GM18861 (cell line): ENCODE data around the gene LNX1.
"Not testable (repeated sequence)": the region's sequence is repeated elsewhere in the genome, so short reads cannot be mapped to it uniquely, and the experiment has no call there.

Experiments
- ATAC-seq: cut with Tn5 transposase; IDR thresholded peaks from one replicate; pipeline ENCODE4 v1.9.1; 2021; ENCODE audit not compliant: unreplicated experiment

Gene LNX1

GRCh38 chr4:53476232-53477037 lies 114.9 kb downstream of the LNX1 start:
- no peak for ATAC-seq

DNA sequence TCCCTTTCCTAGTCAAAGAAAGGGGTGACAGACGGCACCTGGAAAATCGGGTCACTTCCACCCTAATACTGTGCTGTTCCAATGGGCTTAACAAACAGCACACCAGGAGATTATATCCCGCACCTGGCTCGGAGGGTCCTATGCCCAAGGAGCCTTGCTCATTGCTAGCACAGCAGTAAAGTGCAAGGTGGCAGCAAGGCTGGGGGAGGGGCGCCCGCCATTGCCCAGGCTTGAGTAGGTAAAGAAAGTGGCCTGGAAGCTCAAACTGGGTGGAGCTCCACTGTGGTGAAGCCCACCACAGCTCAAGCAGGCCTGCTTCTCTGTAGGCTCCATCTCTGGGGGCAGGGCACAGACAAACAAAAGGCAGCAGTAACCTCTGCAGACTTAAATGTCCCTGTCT lies 124.7 kb downstream of the LNX1 start:
- not testable (repeated sequence) for ATAC-seq

DNA sequence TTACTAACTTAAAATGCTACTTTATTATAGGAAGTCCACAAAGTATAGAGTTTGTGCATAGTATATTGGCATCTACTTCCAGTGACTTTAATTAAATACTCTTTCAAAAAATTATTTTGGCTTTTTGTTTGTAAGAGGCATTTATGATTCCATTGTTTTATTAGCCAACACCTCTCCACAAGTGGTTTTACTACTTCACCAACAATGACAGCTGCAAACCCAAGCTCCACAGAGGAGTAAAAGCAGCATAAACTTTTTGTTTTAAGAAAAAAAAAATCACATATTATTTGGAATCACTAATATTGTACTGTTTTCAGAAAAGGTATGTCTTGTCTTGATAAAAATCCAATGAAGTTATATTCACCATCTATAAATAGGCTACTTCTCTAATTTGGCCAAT lies 125.4 kb downstream of the LNX1 start:
- no peak for ATAC-seq

GRCh38 chr4:53465281-53465680 lies 126.0 kb downstream of the LNX1 start:
- no peak for ATAC-seq

DNA sequence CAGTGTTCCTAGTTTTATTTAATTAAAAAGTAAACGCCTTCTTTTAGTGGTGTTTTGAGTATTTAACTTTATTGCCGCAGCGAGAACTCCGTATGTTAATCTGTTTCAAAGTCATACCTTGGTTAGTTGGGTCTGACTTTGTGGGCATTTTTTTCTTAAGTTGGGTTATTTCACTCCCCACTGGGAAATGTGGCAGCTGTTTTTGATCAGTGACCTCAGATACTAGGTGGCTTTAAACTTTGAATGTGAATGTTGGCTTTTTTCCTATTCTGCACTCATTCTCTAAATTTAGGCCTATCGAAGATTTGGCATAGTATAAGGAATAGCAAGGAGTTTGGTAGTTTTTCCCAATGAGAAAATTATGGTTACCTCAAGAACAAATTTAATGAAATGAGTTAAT lies 127.9 kb downstream of the LNX1 start:
- no peak for ATAC-seq

DNA sequence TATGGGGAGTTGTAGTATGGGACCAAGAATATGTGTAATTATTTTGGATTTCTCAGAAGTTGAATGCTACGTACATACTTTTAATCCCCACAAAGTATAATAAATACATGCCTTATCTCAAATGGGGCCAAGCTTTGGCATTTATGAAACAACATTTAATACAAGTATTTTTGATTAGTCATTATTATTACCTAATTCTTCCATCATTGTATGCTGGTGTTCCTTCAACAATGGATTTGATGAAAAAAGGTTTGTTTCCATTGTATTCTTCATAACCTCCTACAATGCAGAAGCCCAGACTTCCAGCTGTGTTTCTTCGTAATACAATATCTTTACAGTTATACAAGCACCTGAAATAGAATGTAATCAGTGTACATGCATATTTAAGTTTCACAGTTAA lies 130.0 kb downstream of the LNX1 start:
- ATAC-seq = no peak

DNA sequence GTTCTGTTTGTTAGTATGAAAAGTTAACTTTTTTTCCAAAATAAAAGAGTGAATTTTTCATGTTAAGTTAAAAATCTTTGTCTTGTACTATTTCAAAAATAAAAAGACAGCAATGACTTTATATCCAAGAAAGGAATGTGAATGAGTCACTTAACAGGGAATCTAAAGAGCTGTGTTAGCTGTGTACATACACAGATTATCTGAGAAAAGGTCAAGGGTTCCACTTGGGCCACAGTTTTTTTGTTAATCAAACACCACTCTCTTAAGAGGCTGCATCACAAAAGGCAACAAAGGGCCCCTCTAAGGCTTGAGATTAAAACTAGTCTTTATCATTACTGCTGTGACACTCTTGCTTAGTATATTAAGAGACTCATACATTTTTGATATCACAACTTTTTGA lies 131.7 kb downstream of the LNX1 start:
- ATAC-seq = no peak

DNA sequence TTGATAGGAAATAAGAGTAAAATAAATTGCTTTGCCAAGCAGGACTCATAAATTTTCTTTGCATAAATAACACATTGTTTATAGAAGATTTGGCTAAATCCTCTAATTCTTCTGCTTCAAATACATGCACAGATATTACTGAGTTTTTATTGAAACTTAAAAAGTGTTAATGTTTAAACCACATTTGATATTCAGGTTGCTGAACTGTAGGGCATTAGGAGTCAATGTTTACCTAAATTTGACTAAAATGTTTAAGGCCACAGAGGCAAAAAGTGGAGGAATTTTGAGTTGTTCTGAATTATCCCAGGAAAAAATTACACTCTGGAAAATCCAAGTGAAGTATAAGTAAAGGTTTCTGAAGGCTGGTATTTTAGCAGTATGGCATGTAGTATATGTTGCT lies 135.1 kb downstream of the LNX1 start:
- no peak for ATAC-seq

GRCh38 chr4:53455766-53456165 lies 135.5 kb downstream of the LNX1 start:
- no peak for ATAC-seq

DNA sequence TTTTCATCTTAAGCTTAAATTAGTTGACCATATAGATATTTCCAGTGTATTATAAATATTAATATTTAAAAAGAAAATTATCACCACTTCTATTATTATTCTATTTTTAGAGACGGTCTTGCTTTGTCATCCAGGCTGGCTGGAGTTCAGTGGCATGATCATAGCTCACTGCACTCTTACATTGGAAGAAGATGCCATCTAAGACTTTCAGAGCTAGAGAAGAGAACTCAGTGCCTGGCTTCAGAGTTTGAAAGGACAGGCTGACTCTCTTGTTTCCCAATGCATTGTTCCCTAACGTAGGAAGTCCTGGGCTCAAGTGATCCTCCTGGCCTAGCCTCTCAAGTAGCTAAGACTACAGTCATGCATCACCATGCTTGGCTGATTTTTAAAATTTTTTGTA lies 137.9 kb downstream of the LNX1 start:
- ATAC-seq = no peak

DNA sequence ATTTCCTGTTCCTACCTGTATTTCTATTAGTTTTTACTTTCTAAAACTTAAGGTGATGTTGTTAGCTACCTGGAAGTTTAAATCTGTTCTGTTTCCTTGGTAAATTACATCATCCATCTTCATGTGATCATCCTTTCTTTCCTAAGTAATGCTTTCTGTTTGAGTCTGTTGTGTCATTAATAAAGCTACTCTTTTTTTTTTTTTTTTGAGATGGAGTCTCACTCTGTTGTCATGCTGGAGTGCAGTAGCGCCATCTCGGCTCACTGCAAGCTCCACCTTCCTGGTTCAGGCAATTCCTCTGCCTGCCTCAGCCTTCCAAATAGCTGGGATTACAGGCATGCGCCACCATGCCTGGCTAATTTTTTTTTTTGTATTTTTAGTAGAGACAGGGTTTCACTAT lies 140.5 kb downstream of the LNX1 start:
- no peak for ATAC-seq

DNA sequence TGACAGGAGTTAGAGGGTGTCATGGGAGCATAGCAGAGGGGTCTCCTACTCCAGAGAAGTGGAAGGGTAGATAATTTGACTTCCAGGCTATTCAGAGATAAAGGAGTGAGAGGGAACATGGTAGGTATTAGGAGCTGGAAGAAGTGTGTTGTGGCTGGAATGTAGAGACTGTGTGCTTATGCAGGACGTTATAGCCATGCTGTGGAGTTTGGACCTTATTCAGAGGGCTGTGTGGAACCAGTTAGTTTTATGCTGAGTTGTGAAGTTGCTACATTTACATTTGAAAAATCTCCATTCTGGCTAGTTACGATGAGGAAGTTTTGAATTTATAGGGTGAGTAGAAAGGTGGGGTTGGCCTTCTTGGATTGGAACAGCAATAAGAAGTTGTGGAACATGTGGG lies 146.3 kb downstream of the LNX1 start:
- ATAC-seq = no peak

GRCh38 chr4:53441564-53441963 lies 149.7 kb downstream of the LNX1 start:
- ATAC-seq = no peak

GRCh38 chr4:53436251-53436650 lies 155.0 kb downstream of the LNX1 start:
- no peak for ATAC-seq

- peak; percentile 72 for ATAC-seq
These were observed 158.5 kb downstream of the LNX1 start for GRCh38 chr4:53432528-53433424.

DNA sequence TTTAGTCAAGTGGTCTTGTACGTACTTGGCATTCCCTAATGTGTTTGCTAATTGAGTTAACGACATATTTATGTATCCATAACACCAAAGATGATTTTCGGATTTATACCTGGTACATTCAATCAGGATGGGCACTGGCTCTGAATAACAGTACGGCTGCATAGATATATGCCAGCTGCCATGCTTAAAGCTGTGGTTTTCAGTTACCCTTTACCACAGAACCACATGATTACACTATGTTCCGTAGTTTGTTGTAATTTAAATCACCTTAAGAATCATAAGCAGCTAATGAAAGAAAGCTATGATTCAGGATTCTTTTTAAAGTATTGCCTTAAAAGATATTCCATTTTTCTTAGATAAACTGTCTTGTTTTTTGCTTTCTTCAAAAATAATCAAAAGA lies 160.2 kb downstream of the LNX1 start:
- ATAC-seq = no peak

DNA sequence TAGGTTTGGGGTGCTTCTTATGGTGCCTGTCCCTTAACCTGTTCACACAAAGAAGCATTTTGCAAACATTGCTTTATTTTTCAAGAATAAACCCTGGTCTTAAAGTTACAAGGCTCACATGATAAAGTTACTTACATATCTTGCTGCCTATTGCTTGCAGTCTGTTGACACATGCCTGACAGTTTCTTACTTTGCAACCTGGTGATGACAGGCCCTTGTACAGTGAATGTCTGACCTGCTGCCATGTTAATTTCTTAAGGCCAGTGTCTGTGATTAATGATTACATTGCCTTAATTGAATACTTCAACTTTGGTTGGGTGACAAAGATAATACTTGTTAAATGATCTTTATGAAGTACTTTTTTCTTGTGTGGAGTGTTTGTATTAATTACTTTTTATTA lies 163.9 kb downstream of the LNX1 start:
- ATAC-seq = no peak

DNA sequence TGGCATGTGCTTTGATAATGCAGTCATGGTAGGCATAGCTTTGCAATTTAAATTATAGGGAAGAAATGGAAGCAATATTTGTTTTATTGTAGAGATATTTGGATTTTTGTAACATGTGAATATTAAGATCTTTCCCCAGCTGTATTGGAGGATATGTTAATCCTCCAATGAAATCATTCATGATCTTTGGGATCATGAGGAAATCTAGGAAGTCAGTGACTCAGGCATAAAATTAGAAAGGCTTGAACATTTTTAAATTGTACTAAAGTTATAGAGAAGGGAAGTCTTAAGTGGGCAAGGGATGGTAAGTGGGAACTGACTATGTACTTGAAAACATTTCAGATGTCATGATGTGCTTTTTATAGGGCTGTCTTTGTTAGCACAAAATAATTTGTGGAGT lies 167.0 kb downstream of the LNX1 start:
- no peak for ATAC-seq

GRCh38 chr4:53422367-53422766 lies 168.9 kb downstream of the LNX1 start:
- ATAC-seq = no peak

GRCh38 chr4:53421791-53422190 lies 169.5 kb downstream of the LNX1 start:
- ATAC-seq = no peak

DNA sequence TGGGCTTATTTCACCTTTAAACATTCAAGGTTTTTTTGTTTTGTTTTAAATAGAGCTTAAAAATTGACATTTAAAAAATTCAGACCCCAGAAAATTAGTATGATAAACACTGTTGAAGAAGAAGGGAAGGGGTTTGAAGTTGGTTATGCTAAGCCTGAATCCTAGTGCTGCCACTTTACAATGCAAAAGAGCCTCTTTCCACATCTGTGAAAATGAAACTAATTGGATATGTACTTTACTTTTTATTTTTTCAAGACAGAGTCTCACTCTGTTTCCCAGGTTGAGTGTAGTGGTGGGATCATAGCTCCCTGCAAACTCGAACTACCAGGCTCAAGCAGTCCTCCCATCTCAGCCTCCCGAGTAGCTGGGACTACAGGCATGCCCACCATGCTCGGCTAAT lies 172.1 kb downstream of the LNX1 start:
- no peak for ATAC-seq

GRCh38 chr4:53409479-53409878 lies 181.8 kb downstream of the LNX1 start:
- ATAC-seq = not testable (repeated sequence)
